Activated CD8-positive, alpha-beta T cell treated with anti-CD3 and anti-CD28 coated beads for 36 hours (primary cell): ENCODE results near the gene TMEM11. TPM values are rescaled to one million over a fixed set of nuclear protein-coding genes. Genes with fewer than 3 reads are reported as not detected.

ENCODE experiments used
- ATAC-seq: fragments of 200-7000 bp; cut with Tn5 transposase; one replicate; pipeline ENCODE4 v1.10.0; 2021; ENCODE audit warnings: mild to moderate bottlenecking, moderate library complexity
- CTCF ChIA-PET: fragments of 350-600 bp; sonication (Branson Sonifier 250); formaldehyde crosslinking; loops from one replicate; lab custom pipeline; 2021; ENCODE audit warnings: antibody characterized with exemption; lab: Charles Lee
- POLR2A ChIA-PET: fragments of 350-600 bp; sonication (Branson Sonifier 250); formaldehyde crosslinking; loops from one replicate; lab custom pipeline; 2021; ENCODE audit warnings: antibody characterized with exemption; lab: Charles Lee
- DNase-seq: peaks from one replicate; pipeline ENCODE4 v3.0.0-alpha.2; 2020
- H3K27ac Mint-ChIP-seq: one replicate; pipeline ENCODE4 v1.8.0; 2021; ENCODE audit warnings: mild to moderate bottlenecking, mixed read lengths
- H3K27me3 Mint-ChIP-seq: one replicate; pipeline ENCODE4 v1.8.0; 2021; ENCODE audit warnings: mixed read lengths
- H3K36me3 Mint-ChIP-seq: one replicate; pipeline ENCODE4 v1.8.0; 2021; ENCODE audit warnings: low read depth, mixed read lengths
- H3K4me1 Mint-ChIP-seq: one replicate; pipeline ENCODE4 v1.8.0; 2021; ENCODE audit warnings: low read depth, mixed read lengths
- H3K4me3 Mint-ChIP-seq: one replicate; pipeline ENCODE4 v1.8.0; 2021; ENCODE audit warnings: mild to moderate bottlenecking, moderate library complexity, mixed read lengths
- H3K9me3 Mint-ChIP-seq: one replicate; pipeline ENCODE4 v1.8.0; 2021; ENCODE audit warnings: mixed read lengths
- intact Hi-C: fragments of 100-400 bp; cut with micrococcal nuclease; formaldehyde crosslinking; loops from one replicate; pipeline ENCODE4 v1.10.0; 2022
- total RNA-seq, 2 experiments: library from RNA; stranded (reverse); gene quantifications; one replicate each; pipeline ENCODE4 v1.2.3, GENCODE V29; 2021
- TF ChIP-seq, protein P1 (sequence below): fragments of 200-600 bp; IDR thresholded peaks from one replicate; pipeline ENCODE4 v1.8.0; 2022; ENCODE audit warnings: antibody characterized with exemption, mild to moderate bottlenecking

Gene TMEM11
- total RNA-seq, 2 experiments from 2014 or later, result 26.2 to 28.9 TPM

DNA sequence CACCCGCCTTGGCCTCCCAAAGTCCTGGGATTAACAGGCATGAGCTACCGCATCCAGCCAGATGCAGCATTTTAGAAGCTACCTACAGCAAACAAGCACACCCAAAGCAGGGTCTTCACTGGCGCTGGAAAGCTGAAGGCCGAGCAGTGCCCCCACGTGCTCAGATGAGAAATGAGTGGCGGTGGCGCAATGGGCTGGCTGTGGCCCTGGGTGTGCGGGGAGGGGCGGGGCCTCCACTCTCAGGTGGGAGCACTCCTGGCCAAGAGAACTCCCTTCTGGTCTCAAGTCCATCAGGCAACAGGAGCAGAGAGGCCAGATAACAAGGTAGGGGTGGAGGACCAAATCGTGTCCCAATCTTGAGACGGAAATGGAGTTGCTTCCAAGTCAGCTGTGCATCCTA, 12.1 kb downstream of the TMEM11 start:
- Mint-ChIP-seq H3K4me1 (peaks cover 31% of the 10 kb centered on the region), H3K27me3 (no peaks in the 10 kb centered on the region), H3K36me3 (peaks cover 14% of the 10 kb centered on the region), H3K4me3 (no peak overlapping the region), H3K27ac (no peak overlapping the region), H3K9me3 (no peaks in the 10 kb centered on the region)
- TF ChIP-seq, protein P1, sequence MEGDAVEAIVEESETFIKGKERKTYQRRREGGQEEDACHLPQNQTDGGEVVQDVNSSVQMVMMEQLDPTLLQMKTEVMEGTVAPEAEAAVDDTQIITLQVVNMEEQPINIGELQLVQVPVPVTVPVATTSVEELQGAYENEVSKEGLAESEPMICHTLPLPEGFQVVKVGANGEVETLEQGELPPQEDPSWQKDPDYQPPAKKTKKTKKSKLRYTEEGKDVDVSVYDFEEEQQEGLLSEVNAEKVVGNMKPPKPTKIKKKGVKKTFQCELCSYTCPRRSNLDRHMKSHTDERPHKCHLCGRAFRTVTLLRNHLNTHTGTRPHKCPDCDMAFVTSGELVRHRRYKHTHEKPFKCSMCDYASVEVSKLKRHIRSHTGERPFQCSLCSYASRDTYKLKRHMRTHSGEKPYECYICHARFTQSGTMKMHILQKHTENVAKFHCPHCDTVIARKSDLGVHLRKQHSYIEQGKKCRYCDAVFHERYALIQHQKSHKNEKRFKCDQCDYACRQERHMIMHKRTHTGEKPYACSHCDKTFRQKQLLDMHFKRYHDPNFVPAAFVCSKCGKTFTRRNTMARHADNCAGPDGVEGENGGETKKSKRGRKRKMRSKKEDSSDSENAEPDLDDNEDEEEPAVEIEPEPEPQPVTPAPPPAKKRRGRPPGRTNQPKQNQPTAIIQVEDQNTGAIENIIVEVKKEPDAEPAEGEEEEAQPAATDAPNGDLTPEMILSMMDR, result no peak
- ChIA-PET POLR2A (interaction anchor here (2.4 kb wide), 1 partner anchor 10 kb away, joined by 8 read pairs; no protein-coding TSS in a partner anchor), CTCF (interaction anchor here (1.2 kb wide), 1 partner anchor 38 kb away, joined by 3 read pairs; no protein-coding TSS in a partner anchor)
- intact Hi-C loops, result no loop called here
- DNase-seq, result no peak
- no peak for ATAC-seq

DNA sequence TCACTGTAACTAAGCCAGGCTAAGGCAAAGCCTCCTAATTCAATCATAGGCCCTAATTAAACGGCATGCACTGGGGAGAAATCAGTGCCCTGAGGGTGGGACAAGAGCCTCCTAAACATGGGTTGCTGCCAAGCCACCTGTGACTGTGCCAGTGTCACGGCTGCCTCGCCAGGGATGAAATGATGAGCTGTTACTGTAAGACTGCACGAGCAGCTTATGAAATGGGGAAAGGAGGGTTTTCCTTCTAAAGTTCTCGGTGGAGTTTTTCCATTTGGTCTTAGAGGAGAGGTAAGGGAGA, 12.7 kb downstream of the TMEM11 start:
- intact Hi-C loops, result no loop called here
- Mint-ChIP-seq H3K27me3 (no peaks in the 10 kb centered on the region), H3K27ac (no peak overlapping the region), H3K4me3 (no peak overlapping the region), H3K36me3 (peaks cover 19% of the 10 kb centered on the region), H3K9me3 (no peaks in the 10 kb centered on the region), H3K4me1 (peaks cover 28% of the 10 kb centered on the region)
- ATAC-seq (no peak), DNase-seq (no peak)
- TF ChIP-seq, protein P1, result no peak
- ChIA-PET CTCF (interaction anchor here (1.2 kb wide), 1 partner anchor 39 kb away, joined by 3 read pairs; no protein-coding TSS in a partner anchor), POLR2A (interaction anchor here (1.1 to 2.4 kb wide), 2 partner anchors 11 to 12 kb away, joined by 3 to 8 read pairs; no protein-coding TSS in a partner anchor)

- Mint-ChIP-seq H3K27me3 (no peaks in the 10 kb centered on the region), H3K4me3 (no peak overlapping the region), H3K36me3 (peaks cover 19% of the 10 kb centered on the region), H3K27ac (no peak overlapping the region), H3K4me1 (peaks cover 24% of the 10 kb centered on the region), H3K9me3 (no peaks in the 10 kb centered on the region)
- DNase-seq (no peak), ATAC-seq (no peak)
- TF ChIP-seq, protein P1, result no peak
- ChIA-PET POLR2A (interaction anchor here (1.1 to 2.4 kb wide), 2 partner anchors 11 to 12 kb away, joined by 3 to 8 read pairs; no protein-coding TSS in a partner anchor), CTCF (interaction anchor here (1.1 to 3.2 kb wide), 3 partner anchors 39 to 81 kb away, joined by 3 to 7 read pairs (median 3); no protein-coding TSS in a partner anchor)
- intact Hi-C loops, result no loop called here
These were observed 13.2 kb downstream of the TMEM11 start for GRCh38 chr17:21200590-21201297.

- CTCF ChIA-PET, result interaction anchor here (1.1 to 3.2 kb wide), 2 partner anchors 80 kb away, joined by 3 to 7 read pairs; no protein-coding TSS in a partner anchor
- peaks cover 19% of the 10 kb centered on the region for H3K36me3 Mint-ChIP-seq
These were observed 14.1 kb downstream of the TMEM11 start for GRCh38 chr17:21199856-21200255.

More at GRCh38 chr17:21199856-21200255, 14.1 kb downstream of the TMEM11 start:
- TF ChIP-seq, protein P1, result no peak
- H3K9me3 Mint-ChIP-seq, result no peaks in the 10 kb centered on the region
- DNase-seq (no peak), ATAC-seq (no peak)
- H3K27ac Mint-ChIP-seq, result no peak overlapping the region
- H3K4me1 Mint-ChIP-seq, result peaks cover 20% of the 10 kb centered on the region
- H3K4me3 Mint-ChIP-seq, result no peak overlapping the region
- intact Hi-C loops, result no loop called here
- H3K27me3 Mint-ChIP-seq, result no peaks in the 10 kb centered on the region
- POLR2A ChIA-PET, result interaction anchor here (1.1 to 2.4 kb wide), 2 partner anchors 11 to 12 kb away, joined by 3 to 8 read pairs; no protein-coding TSS in a partner anchor
